Measurements from ENCODE around the gene MEP1A. TPM values are rescaled to one million over a fixed set of nuclear protein-coding genes. Genes with fewer than 3 reads are reported as not detected.

The MEP1A gene
- total RNA-seq, 1 experiment from 2014 or later: not detected

- Histone ChIP-seq H3K4me1 (replicated peaks; ENCODE audit: insufficient read depth) (peaks cover 10% of the 10 kb centered on the region; the same call in 1 of the 2 replicates), H3K4me2 (no peak overlapping the region), H3F3A (ENCODE audit: insufficient read depth, low read depth) (peaks cover 5% of the 10 kb centered on the region; the same call in 1 of the 2 replicates), H3K9me3 (ENCODE audit: insufficient read depth, low read depth) (no peaks in the 10 kb centered on the region), H3K36me3 (ENCODE audit: low read depth) (no peaks in the 10 kb centered on the region), H3K27me3 (ENCODE audit: insufficient read depth, low read depth) (no peaks in the 10 kb centered on the region), H3K9me2 (ENCODE audit: insufficient read depth) (0 out of 2 replicates have a peak, but pooled peaks cover 4% of the 10 kb centered on the region), H3K79me2 (ENCODE audit: low read depth) (no peaks in the 10 kb centered on the region), H3K4me3 (no peak overlapping the region), H4K20me1 (ENCODE audit: insufficient read depth) (no peaks in the 10 kb centered on the region), H2AFZ (no peak overlapping the region), H3K27ac (no peak overlapping the region)
- ChIA-PET CTCF (no interaction called here), POLR2A (ENCODE audit: unreplicated experiment) (no interaction called here)
- intact Hi-C loops (cut with micrococcal nuclease; ENCODE audit: unreplicated experiment): no loop called here
- no TSS peak for BruUV-seq (replicated peaks)
- TF ChIP-seq EZH2 (IDR thresholded peaks at IDR 0.05; ENCODE audit: low read depth) (no peak), CTCF (conservative IDR thresholded peaks at IDR 0.05) (no peak)
- no peak for DNase-seq
Observed at GRCh38 chr6:46799657-46800056, 6.5 kb downstream of the MEP1A start.

- ChIA-PET CTCF (no interaction called here), POLR2A (ENCODE audit: unreplicated experiment) (no interaction called here)
- Histone ChIP-seq H3K36me3 (ENCODE audit: low read depth) (no peaks in the 10 kb centered on the region), H3K4me1 (replicated peaks; ENCODE audit: insufficient read depth) (no peaks in the 10 kb centered on the region), H4K20me1 (ENCODE audit: insufficient read depth) (no peaks in the 10 kb centered on the region), H3K27me3 (ENCODE audit: insufficient read depth, low read depth) (no peaks in the 10 kb centered on the region), H3F3A (ENCODE audit: insufficient read depth, low read depth) (no peaks in the 10 kb centered on the region), H3K9me3 (ENCODE audit: insufficient read depth, low read depth) (no peaks in the 10 kb centered on the region), H3K9me2 (ENCODE audit: insufficient read depth) (no peaks in the 10 kb centered on the region), H3K79me2 (ENCODE audit: low read depth) (no peaks in the 10 kb centered on the region), H3K4me2 (no peak overlapping the region), H3K4me3 (no peak overlapping the region), H2AFZ (no peak overlapping the region), H3K27ac (no peak overlapping the region)
- intact Hi-C loops (cut with micrococcal nuclease; ENCODE audit: unreplicated experiment): no loop called here
- TF ChIP-seq CTCF (conservative IDR thresholded peaks at IDR 0.05) (no peak), EZH2 (IDR thresholded peaks at IDR 0.05; ENCODE audit: low read depth) (no peak)
- no peak for DNase-seq
- no TSS peak for BruUV-seq (replicated peaks)
Observed at GRCh38 chr6:46808806-46809205, 15.6 kb downstream of the MEP1A start.

GRCh38 chr6:46815130-46815529, 21.9 kb downstream of the MEP1A start:
- Histone ChIP-seq H3K27me3 (ENCODE audit: insufficient read depth, low read depth) (no peaks in the 10 kb centered on the region), H3K9me2 (ENCODE audit: insufficient read depth) (no peaks in the 10 kb centered on the region), H3K36me3 (ENCODE audit: low read depth) (no peaks in the 10 kb centered on the region), H4K20me1 (ENCODE audit: insufficient read depth) (no peaks in the 10 kb centered on the region), H3F3A (ENCODE audit: insufficient read depth, low read depth) (no peaks in the 10 kb centered on the region), H2AFZ (no peak overlapping the region), H3K4me1 (replicated peaks; ENCODE audit: insufficient read depth) (peaks cover 5% of the 10 kb centered on the region), H3K4me2 (no peak overlapping the region), H3K9me3 (ENCODE audit: insufficient read depth, low read depth) (no peaks in the 10 kb centered on the region), H3K79me2 (ENCODE audit: low read depth) (no peaks in the 10 kb centered on the region), H3K27ac (no peak overlapping the region), H3K4me3 (no peak overlapping the region)
- ChIA-PET CTCF (no interaction called here), POLR2A (ENCODE audit: unreplicated experiment) (no interaction called here)
- DNase-seq: peak in 1 of 2 experiments; percentile 32
- intact Hi-C loops (cut with micrococcal nuclease; ENCODE audit: unreplicated experiment): no loop called here
- BruUV-seq (replicated peaks): no TSS peak
- no peak for TF ChIP-seq CTCF (conservative IDR thresholded peaks at IDR 0.05)
- no peak for TF ChIP-seq EZH2 (IDR thresholded peaks at IDR 0.05; ENCODE audit: low read depth)

All from PC-9 (cell line).